Measurements from ENCODE around the gene MIEF1.
"Not testable (repeated sequence)": the region's sequence is repeated elsewhere in the genome, so short reads cannot be mapped to it uniquely, and the experiment has no call there.

Gene MIEF1

DNA sequence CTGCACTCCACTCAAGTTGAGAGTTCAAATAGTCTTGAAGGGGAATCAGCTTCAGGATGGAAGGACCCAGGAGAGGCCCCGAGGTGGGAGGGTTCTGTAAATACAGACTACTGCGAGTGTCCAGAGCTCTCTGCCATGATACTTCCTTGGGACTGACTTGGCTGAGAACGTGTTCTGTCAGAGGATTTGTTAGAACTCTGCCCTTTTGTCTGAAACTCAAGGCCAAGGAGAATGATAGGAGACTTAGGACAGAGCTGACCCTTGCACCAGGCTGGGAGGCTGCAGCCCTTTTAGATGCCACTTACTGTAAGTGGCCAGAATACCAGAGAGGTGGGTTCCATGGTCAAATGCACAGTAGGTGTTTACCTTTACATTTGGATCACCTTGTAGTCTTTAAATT, 15.4 kb downstream of the MIEF1 start:
- no peak for DNase-seq

DNA sequence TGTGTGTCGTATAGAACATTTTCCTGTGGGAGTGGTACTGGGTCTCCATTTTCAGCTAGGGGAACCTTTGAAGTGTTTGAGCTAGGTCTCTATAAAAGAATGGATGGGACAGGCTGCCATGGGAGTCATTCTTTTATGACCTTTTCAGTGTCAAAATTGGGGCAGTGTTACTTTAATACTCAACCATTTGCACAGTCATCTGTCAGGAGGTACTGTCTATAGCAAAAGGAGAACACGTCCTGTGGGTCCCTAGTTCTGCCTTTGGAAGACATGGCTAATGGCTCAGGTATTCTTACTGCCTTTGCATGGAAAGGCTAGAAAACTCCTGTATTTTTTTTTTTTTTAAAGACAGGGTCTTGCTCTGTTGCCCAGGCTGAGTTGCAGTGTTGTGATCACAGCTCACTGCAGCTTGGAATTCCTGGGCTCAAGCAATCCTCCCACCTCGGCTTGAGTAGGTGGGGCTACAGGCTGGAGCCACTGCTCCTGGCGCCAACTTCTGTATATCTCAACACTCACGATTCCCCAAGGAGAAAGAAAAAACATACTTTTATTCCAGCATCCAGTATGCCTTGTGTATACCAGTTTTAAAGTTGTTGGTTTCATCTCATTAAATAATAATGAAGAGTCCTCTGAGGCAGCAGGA, 16.2 kb downstream of the MIEF1 start:
- no peak for DNase-seq

DNA sequence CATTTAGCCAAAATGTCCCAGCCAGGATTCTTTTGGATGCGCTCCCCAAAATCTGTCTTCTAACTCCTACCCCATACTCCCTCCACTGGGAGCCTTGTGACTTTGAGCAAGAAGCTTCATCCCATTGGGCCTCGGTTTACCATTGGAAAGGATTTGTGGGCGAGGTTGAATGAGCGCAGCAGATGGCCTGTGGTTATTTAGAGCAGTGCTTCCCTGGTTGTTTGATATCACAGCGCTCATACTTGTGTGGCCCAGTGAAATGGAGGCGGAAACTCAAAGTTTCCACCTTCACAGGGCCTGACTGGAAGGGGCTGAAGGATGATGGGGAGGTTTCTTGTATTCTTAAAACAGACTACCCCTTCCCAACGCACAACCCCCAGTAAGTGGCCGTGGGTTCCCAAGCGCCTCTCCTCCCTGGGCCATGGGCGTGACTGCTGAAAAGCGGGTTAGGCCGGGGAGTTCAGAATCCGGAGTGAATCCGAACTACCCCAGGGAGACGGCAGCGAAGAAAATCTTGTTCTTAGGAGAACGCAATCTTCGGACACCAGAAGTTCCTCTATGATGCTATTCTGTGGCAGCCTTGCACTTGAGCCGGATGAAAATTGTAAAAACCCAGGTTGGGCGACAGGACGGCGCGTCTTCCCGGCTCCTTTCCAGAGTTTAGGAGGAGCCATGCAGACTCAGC, 17.0 kb downstream of the MIEF1 start:
- DNase-seq: no peak

DNA sequence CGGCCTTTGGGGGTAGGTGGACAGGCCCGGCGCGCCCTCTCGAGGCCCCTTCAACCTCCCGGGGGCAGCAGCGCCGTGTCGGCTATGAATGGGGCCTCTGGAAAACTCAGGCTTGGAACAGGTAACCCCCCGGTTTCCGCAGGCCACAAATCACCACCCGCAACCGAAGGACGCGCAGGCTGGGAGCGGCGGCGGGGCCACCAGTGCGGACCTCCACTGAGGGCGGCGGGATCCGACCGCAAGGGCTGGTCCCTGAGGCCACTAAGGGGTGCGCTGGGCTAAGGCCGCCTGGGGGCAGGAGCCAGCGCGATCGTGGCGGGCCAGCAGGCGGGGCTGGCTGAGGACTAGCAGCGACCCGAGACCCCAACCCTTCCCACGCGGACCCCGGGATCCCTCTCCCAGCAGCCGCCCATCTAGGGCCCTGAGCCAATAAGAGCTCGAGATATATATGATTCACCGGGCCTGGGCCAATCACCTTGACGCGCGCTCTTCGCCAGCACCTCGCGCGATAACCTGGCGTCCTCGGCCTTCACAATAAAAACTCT, 17.7 kb downstream of the MIEF1 start:
- peak; percentile 84 for DNase-seq

DNA sequence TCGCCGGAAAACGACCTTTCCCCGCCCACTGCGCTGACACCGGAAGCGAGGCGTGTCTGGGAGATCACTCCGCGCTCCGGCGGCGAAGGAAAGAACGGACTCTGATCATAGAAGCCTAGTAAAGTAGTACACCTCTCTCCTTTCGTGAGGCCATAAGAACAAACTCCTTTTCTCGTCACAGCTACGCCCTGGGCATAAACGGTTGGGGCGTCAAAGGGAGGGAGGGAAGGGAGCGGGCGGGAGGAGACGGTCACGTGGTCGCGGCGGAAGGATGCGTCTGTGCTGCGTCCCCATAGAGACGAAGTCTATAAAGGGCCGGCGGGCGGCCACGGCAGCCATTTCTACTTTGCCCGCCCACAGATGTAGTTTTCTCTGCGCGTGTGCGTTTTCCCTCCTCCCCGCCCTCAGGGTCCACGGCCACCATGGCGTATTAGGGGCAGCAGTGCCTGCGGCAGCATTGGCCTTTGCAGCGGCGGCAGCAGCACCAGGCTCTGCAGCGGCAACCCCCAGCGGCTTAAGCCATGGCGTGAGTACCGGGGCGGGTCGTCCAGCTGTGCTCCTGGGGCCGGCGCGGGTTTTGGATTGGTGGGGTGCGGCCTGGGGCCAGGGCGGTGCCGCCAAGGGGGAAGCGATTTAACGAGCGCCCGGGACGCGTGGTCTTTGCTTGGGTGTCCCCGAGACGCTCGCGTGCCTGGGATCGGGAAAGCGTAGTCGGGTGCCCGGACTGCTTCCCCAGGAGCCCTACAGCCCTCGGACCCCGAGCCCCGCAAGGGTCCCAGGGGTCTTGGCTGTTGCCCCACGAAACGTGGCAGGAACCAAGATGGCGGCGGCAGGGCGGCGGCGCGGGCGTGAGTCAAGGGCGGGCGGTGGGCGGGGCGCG, 18.4 kb downstream of the MIEF1 start, which contains the start of gene ATF4:
TSS of gene ATF4 (plus strand) at position 337 of the 880 bp plus-strand sequence. CDS start 884 bp downstream, outside the sequence.
- no peak for DNase-seq

DNA sequence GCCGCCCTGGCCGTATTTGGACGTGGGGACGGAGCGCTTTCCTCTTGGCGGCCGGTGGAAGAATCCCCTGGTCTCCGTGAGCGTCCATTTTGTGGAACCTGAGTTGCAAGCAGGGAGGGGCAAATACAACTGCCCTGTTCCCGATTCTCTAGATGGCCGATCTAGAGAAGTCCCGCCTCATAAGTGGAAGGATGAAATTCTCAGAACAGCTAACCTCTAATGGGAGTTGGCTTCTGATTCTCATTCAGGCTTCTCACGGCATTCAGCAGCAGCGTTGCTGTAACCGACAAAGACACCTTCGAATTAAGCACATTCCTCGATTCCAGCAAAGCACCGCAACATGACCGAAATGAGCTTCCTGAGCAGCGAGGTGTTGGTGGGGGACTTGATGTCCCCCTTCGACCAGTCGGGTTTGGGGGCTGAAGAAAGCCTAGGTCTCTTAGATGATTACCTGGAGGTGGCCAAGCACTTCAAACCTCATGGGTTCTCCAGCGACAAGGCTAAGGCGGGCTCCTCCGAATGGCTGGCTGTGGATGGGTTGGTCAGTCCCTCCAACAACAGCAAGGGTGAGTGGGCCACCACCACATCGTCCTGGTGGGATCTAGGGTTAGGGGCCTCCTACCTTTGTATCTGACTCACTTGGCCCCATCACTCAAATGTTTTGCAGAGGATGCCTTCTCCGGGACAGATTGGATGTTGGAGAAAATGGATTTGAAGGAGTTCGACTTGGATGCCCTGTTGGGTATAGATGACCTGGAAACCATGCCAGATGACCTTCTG, 19.2 kb downstream of the MIEF1 start:
- not testable (repeated sequence) for DNase-seq

DNA sequence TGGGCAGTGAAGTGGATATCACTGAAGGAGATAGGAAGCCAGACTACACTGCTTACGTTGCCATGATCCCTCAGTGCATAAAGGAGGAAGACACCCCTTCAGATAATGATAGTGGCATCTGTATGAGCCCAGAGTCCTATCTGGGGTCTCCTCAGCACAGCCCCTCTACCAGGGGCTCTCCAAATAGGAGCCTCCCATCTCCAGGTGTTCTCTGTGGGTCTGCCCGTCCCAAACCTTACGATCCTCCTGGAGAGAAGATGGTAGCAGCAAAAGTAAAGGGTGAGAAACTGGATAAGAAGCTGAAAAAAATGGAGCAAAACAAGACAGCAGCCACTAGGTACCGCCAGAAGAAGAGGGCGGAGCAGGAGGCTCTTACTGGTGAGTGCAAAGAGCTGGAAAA, 20.0 kb downstream of the MIEF1 start:
- not testable (repeated sequence) for DNase-seq

DNA sequence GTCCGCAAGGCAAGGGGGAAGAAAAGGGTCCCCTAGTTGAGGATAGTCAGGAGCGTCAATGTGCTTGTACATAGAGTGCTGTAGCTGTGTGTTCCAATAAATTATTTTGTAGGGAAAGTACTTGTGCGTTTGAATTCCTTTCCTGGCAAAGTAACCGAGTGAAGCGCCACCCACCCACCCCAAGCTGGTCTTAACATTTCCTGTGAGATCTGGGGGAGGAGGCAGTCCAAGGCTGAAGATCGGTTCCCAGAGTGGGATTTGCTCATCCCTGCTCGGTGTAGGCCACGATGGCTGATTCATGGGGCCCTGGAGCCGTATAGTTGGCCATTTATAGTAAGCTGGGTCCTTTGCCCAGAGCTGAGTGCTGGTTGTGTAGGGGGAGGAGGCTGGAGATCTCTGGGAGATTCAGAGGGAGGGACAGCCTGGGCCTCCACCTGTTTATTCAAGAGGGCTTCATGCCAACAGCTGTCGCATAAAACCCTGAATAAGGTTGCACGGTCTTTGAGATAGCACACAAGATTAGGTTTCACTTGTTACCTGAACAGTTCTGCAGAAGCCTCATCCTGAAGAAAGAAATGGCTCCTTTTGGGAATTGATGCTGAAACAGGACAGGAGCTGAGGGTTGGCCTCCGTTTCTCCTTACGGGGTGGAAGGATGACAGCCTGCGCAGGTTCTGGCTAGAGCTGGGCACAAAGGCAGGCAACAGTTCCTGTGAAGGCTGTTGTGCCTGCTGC, 20.6 kb downstream of the MIEF1 start:
- DNase-seq: peak; percentile 55

DNA sequence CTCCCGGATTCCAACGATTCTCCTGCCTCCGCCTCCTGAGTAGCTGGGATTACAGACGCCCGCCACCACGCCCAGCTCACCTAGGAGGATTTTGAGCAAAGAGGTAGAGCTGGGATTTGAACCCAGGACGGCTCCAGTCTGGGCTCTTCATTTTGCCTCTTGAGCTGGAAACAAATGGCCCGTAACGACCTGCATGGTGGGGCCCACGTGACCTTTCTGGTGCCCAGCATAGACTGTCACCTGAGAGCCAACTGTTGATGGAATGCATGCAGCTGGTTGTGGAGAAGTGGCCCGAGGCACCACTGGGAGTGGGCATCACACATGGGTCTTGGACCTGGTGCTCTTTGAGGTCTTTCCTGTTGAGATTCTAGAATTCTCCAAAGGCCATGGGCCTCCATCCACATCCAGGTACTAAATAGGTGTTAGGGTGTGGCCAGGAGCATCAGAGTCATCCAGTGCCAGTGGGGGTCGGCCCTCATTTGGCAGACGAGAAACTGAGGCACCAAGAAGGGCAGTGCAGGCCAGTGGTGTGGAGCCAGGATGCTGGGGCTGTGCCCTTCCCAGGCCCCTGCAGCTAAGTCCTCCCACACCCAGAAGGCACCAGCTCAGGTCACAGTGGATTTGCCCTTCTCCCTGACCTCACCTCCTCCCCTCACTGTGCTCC, 22.1 kb downstream of the MIEF1 start:
- DNase-seq: no peak

DNA sequence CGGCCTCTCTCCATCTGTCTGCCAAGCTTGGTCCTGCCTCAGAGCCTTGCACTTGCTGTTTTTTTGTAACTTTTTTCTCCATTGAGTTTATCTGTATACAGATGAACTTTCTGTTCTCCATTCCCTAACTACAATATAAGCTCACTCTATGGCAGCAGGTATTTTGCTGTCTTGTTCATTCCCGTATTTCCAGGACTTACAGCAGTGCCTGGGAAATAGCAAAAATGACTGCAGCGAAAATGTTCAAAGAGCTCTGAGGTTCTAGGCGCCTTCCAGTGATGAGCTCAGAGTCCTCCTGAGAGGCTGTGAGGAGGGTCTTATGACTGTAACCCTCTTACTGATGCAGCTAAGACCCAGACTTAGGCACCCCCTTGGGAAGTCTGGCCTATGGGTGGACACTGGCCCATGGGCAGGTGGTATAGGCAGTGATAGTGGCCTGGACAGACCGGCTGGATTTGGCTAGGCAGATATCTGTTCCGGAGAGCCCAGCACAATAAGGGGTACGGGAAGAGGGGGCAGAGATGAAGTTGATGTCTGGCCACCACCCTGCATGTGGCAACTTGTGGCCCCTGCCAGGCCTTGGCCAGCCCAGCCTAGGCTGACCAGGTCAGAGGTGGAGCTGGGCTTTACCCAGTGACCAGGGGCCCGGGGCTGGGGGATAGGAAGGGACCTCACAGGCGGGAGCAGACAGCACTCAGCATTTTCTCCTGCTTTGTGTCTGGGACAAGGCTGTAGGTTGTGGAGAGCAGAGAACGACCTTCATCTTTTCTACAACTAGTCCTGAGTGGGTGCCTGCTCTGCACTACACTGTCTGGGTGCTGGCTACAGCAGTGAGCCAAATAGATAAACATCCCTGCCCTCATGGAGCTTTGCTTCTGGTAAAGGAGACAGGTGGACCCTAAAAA, 22.9 kb downstream of the MIEF1 start:
- no peak for DNase-seq

DNA sequence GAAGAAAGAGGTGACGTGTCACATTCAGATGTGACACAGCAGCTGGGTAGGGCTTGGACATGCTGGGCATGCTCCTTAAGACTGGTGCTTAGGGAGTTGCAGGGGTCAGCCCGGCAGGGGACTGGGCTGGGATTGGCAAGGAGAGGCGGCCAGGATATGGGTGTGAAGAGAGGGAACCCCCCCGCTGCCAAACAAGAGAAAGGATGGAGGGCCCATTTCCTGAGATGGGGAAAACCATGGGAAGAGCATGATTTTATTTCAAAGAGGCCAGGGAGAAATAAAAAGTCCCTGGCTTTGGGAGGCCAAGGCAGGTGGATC, 23.5 kb downstream of the MIEF1 start:
- no peak for DNase-seq

DNA sequence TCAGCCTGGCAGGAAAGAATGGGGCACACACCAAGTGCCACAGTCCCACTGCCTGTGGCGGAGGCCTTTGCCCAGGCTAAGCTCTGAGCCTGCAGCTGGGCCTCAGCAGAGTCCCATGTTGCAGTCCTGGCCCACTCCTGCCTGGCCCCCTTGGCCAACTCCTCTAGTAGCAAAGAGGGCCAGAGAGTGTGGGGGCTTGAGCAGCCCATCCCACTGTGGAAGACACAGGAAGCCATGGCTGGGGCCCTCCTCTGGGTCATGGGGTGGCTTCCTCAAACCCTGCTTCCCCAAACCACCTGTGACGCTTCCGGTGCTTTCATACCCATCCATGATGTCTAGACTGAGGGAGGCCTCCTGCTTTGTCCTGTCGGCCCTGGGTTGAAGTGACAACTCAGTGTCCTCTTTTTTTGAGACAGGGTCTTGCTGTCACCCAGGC, 24.7 kb downstream of the MIEF1 start:
- no peak for DNase-seq

DNA sequence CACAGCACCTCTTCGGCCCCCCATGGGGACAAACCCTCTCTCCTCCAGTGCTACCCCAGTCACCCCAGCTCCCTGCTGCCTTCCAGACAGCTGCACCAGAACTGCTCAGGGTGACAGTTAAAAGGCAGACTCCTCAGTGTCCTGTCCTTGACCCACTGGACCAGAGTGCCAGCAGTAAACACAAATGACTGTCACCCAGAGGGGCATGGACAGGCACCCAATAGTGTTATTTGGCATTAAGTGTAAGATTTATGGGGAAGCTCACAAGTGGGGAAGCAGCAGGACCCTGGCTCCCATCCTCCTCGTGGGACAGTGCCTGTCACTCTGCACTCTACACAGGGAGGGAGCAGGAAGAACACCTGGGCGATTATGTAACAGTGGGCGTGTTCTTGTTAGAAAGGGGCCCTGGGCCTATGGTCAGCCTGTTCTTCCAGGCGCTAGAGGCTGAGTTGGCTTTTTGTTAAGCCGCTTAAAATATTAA, 25.4 kb downstream of the MIEF1 start:
- DNase-seq: peak; percentile 39

DNA sequence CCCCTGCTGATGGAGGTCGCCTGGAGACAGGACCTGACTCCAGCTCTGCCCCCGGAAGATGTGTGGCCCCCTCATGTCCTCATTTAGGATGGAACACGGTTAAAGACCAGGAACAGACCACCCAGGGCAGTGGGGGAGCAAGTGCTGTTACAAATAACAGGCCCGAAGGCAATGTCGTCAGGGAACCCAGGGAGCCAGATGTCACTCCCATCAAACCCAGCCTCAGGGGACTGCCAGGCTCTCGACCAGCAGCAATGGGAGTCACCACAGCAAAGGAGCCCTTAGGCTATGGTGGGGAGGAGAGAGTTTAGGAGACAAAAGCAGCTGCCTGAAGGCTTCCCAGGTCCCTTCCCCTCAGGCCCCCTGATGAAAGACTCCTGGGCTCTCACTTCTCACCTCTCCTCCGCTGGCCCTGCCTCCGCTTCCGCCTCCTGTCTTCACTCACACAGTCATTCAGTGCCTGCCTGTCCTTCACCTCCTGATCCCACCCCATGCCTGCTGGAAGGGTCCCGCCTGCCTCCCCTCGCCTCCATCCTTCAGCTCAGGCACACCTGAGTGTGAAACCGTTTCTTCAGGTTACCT, 26.1 kb downstream of the MIEF1 start:
- no peak for DNase-seq

DNA sequence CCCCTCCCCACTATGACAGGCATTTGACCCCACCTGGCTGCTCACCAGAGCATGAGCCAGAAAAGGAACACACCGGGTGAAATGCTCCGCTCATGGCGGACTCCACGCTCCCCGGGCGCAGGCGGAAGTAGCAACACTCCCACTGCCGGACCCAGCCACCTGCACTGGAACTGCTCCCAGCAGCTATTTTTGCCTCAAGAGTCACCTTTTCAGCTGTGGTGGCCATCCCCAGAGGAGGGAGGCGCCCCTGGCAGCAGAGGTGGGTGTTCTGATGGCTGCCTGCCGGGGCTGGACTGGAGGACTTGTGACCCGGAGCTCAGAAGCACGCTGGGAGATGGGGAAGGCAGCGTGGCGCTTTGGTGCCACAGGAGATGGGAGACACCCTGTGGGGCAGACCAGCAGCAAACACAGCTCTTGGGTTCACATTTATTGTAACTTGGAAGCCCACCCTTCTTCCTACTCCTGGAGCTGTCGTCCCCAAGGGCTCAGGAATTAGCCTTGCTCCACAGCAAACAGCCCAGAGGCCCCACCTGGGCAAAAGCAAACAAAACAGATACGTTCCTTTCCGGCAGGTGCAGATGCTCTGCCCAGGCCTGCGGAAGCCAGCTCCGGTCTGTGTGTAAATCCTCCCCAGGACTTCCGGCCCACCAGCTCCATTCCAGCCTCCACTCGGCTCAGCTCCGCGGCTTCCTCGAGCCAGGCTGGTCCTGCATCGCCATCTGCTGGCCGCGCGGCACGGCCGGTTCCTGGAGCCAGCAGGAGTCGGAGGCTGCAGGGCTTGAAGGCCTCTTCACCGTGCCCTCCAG, 26.8 kb downstream of the MIEF1 start:
- peak; percentile 76 for DNase-seq

DNA sequence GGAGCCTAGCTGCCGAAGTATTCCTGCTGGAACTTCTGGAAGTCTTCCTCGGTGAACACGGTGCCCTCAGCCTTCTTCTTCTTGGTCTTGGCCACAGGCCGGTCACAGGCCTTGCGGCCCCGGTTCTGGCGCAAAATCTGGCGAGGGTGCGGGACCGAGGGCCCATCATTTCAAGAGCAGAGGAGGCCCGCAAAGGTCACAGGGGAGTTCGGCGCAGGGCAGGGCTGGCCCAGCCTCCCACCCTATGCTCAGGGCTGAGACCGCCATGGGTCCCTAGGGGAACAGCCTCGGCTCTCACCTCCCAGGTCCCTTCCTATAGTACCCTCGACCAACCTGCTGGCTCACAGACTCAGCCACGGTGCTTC, 27.4 kb downstream of the MIEF1 start:
- no peak for DNase-seq

DNA sequence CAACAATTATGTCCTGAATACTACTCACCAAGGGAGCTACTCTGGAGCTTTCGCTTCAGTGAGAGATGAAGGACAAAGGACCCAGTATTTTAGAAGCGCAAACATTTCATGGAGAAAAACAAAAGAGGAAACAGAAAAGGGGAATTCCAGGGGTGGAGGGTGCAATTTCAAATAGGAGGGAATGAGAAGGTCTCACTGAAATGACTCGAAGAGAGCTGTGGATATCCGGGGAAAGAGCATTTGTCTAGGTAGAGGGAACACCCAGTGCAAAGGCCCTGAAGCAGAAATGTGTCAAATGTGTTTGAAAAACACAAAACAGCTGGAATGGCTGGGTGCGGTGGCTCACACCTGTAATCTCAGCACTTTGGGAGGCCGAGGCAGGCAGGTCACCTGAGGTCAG, 28.0 kb downstream of the MIEF1 start:
- DNase-seq: no peak

DNA sequence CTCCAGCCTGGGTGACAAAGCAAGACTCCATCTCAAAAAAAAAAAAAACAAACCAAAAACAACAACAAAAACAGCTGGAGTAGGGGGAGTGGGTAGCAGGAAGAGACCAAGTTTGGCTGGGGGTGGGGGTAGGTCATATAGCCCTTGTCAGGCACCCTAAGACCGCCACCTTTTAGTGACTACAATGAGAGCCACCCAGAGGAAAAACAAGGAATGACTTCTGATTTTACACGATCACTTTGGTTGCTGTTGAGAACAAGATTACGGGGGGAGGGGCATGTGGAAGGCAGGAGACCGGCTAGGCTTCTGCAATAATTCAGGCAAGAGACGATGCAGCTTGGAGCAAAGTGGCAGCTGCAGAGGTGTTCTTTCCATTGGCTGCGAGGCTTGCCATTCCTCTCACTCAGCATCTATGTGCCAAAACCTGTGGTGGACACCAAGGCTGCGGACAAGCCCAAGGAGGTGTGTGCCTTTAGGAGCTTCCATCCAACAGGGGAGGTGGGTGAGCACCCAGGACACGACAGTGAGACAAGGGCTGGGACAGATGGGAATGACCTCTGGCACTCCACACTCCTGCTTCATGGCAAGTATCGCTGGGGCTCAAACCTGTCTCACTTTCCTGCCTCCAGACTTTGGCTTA, 28.7 kb downstream of the MIEF1 start:
- no peak for DNase-seq
